Stimulated activated naive CD4-positive, alpha-beta T cell treated with Interleukin-2 at 50 U/mL for 16 hours (primary cell): ENCODE data around the gene TACR2.

Source experiments
- DNase-seq: peaks from one replicate; lab custom pipeline; 2025; lab: John Stamatoyannopoulos, UW

Gene TACR2

DNA sequence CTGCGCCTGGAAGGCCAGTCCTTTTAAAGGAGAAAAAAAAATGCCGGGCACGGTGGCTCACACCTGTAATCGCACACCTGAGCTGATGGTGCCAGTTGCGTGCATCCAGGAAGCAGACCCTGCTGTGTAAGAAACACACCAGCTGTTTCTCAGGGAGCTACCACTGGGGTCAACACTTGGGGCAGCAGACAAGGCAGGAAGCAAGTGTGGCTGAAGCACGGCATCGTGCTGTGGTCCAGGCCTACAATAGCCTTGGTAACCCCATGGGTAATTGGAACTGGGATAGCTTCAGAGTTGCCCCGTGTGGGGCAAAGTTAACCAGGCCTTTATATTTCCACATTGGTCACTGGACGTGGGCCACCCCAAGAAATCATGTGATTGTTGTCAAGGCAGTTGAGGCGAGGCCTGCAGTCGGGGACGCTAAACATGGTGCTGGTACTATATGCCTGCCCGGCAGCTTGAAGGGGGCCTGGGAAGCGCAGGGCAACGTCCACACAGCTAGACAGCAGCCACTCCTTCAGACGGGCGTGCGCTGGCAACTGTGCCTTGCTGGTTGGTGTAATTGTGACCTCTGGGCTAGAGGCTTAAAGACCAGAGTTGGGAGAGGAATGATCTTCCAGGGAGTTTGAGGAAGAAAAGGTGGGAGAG lies 2.5 kb upstream of the TACR2 start:
- no peak for DNase-seq

- no peak for DNase-seq
These were observed 1.5 kb upstream of the TACR2 start for GRCh38 chr10:69418052-69418752.

DNA sequence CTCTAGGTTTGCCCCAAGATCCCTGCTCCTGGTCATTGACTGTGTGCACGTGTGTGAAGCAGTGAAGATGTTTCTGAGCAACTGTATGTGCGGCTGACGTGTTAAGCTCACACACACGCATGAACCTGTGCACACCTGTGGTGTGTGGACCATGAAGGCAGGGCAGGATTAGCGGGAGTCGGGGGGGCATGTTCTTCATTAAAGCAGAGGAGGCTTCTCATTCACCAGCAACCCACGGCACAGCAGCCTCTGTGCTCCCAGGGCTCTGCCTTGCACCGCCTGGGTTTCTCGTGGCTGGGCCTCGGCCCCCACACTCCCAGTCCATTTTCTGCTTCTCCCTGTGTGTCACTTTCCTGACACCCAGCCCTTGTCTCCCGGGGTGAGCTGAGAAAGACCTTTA lies 824 bp upstream of the TACR2 start:
- no peak for DNase-seq

DNA sequence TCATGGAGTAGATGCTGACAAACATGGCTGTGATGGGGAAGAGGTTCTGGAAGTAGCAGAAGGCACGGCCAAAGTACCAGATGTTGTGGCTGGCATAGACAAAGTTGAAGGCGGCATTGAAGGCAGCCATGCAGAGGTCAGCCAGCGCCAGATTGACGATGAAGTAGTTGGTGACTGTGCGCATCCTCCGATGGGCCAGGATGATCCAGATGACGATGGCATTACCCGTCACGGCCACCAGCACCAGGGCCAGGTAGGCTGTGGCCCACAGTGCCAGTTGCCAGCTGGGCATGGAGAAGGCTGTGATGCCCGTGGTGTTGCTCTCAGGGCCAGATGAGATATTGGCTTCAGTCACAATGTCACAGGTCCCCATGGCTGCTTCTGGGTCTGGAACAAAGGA lies 767 bp downstream of the TACR2 start:
- no peak for DNase-seq

DNA sequence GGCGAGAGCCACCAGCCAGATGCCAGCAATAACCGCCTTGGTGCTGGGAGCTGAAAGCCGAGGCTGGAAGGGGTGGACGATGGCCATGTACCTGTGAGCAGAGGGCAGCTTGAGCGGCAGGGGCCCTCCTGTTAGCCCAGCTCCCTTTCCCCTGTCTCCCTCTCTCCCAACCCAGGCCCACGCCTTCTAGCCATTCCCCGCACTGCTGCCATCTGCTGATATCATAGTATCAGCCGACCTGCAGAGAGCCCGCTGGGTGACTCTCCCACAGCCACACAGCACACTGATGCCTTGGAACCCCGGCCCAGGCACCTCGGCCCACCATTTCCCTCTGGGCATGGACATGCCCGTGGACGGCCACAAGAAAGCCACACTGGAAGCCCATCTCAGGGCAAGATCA lies 1.7 kb downstream of the TACR2 start:
- DNase-seq: no peak

DNA sequence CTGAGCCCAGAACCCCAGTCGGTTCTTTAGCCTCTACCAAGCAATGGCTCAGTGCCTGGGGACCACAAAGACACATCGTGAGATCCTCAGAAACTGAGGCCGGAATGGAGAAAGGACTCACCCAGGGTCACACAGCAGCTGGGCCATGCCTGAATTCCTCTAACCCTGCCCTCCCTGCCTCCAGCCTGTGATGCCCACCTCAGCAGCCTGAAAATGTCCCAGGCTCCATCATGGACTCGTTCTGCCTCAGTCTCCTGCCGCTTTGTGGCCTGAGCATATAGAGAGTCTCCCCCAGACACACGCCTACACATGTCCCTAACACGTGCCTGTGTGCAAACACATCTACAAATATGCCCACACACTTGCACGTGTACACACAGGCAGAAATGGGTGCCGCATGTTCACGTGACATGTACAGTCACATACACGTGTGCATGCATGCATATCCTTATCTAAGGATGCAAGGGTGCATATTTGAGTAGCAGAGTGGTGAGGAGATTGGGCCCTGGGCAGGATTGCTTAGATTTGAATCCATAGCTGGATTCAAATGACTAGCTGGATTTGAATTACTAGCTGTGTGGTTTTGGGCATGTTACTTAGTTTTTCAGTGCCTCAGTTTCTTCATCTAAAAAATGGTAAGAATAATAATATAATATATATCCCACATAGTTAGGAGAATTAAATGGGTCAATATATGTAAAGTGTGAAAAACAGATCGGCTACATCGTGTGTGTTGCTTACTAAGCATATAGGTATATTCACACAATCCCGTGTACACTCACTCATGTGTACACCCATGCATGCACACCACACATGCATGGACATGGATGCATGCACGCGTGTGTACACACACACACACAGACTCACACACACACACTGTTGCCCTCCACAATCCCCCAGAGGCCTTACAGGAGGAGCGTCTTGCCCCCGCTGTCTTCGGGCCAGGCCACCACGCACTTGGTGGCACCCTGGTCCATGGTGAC lies 2.4 kb downstream of the TACR2 start:
- no peak for DNase-seq

DNA sequence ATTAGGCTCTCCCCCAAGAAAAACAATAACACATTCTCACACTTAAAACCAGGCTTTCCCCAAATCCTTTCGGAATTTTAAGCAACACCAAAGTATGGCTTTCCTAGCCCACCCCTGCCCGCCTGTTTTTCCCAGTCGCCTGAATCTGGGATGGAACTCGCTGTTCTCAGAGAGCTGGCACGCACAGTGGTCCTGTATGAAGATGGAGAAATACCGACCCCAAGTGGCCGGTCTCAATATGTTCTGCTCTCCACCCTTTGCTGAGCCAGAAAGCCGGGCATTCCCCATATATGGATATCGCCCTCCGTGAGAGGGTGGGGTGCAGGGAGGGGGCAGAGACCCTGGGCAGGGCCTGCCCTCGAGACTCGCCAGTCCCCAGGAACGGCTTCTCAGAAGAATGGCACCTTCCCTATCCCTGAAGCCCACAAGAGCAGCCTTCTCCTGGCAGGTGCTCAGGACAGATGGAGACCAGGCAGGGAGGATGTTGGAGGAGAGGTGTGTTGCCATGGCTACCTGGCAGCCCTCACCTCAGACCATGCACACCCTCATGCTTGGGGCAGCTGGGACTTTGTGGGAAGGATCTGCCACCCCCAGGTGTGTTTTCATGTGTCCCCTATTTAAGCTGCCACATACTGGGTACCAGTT lies 3.4 kb downstream of the TACR2 start:
- no peak for DNase-seq

GRCh38 chr10:69412232-69412790 lies 4.4 kb downstream of the TACR2 start:
- DNase-seq: no peak

DNA sequence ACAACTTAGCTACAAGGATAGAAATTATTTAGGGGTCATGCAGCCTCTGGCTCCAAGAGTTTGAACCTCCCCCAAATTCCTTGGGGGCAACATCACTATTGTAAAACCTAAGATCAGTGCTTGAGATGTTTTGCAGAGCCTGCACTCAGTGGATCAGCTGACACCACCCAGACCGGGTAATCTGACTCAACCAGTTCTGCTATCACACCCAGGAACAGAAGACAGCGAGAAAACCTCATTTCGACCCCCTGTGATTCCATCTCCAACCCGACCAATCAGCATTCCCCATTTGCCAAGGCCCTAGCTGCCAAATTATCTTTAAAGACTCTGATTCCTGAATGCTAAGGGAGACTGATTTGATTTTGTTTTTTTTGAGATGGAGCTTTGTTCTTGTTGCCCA lies 5.2 kb downstream of the TACR2 start:
- no peak for DNase-seq

DNA sequence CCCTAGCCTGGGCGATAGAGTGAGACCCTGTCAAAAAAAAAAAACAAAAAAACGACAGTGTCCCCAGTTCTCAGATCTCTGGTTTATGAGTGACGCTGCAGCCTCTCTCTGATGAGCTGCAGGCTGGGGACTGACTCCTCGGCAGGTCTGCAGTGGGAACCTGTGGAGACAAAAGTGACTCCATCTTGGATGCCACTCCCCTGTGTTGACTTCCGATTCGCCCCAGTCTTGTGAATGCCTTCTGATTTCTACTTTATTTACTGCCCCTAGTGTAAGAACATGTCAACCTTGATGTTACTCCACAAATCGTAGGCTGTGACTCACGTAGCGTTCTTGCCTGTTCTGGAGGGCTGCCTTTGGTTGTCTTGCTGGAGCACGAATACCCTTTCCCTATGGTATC lies 6.2 kb downstream of the TACR2 start:
- DNase-seq: no peak

GRCh38 chr10:69409968-69410367 lies 6.8 kb downstream of the TACR2 start:
- DNase-seq: no peak

- DNase-seq: no peak
These were observed 7.6 kb downstream of the TACR2 start for GRCh38 chr10:69409176-69409495.

DNA sequence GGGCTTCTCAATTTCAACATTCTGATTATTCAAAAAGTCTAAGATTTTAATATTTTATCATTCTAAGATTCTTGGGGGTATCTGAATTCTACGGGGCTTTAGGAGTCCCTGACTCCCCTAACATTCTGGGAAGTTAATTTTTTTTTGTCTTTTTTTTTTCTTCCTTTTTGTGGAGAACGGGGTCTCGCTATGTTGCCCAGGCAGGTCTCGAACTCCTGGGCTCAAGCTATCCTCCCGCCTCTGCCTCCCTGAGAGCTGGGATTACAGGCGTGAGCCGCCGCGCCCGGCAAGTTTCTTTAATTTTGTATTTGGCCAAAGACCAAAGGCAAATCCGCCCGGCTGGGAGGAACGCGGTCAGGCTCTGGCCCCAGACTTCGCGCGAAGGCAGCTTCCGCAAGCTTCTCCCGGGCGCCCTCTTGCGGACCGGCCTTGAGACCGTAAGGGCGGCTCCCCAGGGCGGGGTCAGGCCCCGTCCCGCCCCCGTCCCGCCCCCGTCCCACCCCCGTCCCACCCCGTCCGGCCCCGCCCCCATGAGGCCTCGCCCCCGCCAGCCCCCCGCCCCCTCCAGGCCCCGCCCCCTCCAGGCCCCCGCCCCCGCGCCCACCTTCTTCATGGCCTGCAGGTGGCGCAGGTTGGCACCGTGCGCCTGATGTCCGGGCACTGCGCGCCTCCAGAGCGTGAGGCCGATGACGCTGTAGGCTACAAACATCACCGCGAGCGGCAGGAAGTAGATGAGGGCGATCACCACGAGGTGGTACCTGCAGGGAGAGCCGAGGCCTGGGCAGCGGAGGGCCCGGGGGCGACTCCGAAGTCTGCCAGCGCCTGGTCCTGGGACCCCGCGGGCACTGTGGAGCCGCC lies 8.2 kb downstream of the TACR2 start:
- DNase-seq: peak; percentile 89

- peak; percentile 15 for DNase-seq
These were observed 9.0 kb downstream of the TACR2 start for GRCh38 chr10:69407621-69408301.

GRCh38 chr10:69406816-69407580 lies 9.7 kb downstream of the TACR2 start:
- no peak for DNase-seq

GRCh38 chr10:69406302-69406811 lies 10.4 kb downstream of the TACR2 start:
- DNase-seq: no peak

- DNase-seq: no peak
These were observed 11.5 kb downstream of the TACR2 start for GRCh38 chr10:69405221-69405620.

- no peak for DNase-seq
These were observed 11.9 kb downstream of the TACR2 start for GRCh38 chr10:69404786-69405185.

- DNase-seq: no peak
These were observed 13.2 kb downstream of the TACR2 start for GRCh38 chr10:69403519-69403918.

DNA sequence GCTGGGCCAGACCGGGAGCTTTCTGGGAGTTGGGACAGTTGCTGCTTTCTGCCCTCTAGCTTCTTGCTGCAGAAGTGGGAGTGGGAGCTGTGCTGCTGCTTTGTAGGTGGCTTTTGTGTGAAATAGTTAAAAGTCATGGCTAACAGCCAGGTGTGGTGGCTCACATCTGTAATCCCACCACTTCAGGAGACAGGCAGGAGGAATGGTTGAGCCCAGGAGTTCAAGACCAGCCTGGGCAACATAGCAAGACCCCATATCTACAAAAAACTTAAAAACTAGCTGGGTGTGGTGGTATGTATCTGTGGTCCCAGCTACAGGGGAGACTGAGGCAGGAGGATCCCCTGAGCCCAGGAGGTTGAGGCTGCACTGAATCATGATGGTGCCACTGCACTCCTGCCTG lies 13.7 kb downstream of the TACR2 start:
- DNase-seq: no peak
